ENCODE results near the gene ACTL7A. TPM values are rescaled to one million over a fixed set of nuclear protein-coding genes. Genes with fewer than 3 reads are reported as not detected.
A peak's percentile ranks its signal among the peaks of the same experiment; 100 is the strongest.

The ACTL7A gene
- total RNA-seq, 1 donor from 2014 or later: not detected

DNA sequence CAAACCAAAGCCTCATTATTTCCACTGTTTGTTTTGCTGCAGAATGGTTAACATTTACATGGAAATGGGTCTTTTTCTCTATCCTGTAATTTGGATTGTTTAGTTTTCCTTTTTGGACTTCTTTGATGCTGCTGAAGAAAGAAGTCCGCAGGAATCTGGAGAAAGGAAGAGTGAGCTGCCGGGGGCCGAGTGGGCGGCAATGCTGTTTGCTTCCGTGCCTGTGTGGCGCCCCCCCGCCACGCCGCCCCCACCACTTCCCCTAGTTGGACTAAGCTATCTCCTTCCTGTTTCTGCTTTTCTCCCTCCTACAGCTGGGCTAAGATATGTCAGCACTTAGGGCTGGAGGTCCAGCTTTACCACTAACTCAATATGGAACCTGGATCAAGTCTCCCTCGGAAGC, 46.0 kb upstream of the ACTL7A start:
- H3K36me3 Mint-ChIP-seq (ENCODE audit: low read depth, unreplicated experiment): peaks cover 6% of the 10 kb centered on the region
- H3K9me3 Mint-ChIP-seq (ENCODE audit: unreplicated experiment): no peaks in the 10 kb centered on the region
- H3K27ac Mint-ChIP-seq (ENCODE audit: unreplicated experiment): peak overlapping the region; percentile 90
- no peak overlapping the region for H3K4me3 Mint-ChIP-seq (ENCODE audit: unreplicated experiment)
- H3K27me3 Mint-ChIP-seq (ENCODE audit: unreplicated experiment): no peaks in the 10 kb centered on the region
- peak; percentile 35 for DNase-seq (ENCODE audit: low spot score)
- peaks cover 36% of the 10 kb centered on the region for H3K4me1 Mint-ChIP-seq (ENCODE audit: unreplicated experiment)
- TF ChIP-seq, protein P1, sequence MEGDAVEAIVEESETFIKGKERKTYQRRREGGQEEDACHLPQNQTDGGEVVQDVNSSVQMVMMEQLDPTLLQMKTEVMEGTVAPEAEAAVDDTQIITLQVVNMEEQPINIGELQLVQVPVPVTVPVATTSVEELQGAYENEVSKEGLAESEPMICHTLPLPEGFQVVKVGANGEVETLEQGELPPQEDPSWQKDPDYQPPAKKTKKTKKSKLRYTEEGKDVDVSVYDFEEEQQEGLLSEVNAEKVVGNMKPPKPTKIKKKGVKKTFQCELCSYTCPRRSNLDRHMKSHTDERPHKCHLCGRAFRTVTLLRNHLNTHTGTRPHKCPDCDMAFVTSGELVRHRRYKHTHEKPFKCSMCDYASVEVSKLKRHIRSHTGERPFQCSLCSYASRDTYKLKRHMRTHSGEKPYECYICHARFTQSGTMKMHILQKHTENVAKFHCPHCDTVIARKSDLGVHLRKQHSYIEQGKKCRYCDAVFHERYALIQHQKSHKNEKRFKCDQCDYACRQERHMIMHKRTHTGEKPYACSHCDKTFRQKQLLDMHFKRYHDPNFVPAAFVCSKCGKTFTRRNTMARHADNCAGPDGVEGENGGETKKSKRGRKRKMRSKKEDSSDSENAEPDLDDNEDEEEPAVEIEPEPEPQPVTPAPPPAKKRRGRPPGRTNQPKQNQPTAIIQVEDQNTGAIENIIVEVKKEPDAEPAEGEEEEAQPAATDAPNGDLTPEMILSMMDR (IDR thresholded peaks at IDR 0.05; ENCODE audit: unreplicated experiment): no peak

DNA sequence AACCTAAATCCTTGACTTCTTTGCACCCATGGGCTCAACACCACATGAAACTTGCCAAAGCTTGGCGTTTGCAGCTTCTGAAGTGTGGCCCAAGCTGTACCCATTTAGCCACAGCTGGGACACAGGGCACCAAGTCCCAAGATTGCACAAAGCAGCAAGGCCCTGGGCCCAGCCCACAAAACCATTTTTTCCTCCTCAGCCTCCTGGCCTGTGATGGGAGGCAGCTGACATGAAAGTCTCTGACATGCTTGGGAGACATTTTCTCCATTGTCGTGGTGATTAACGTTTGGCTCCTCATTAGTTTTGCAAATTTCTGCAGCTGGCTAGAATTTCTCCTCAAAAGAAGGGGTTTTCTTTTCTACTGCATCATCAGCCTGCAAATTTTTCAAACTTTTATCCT, 38.2 kb upstream of the ACTL7A start:
- Mint-ChIP-seq H3K27ac (ENCODE audit: unreplicated experiment) (no peak overlapping the region), H3K27me3 (ENCODE audit: unreplicated experiment) (peaks cover 5% of the 10 kb centered on the region), H3K4me1 (ENCODE audit: unreplicated experiment) (no peaks in the 10 kb centered on the region), H3K36me3 (ENCODE audit: low read depth, unreplicated experiment) (peaks cover 16% of the 10 kb centered on the region), H3K4me3 (ENCODE audit: unreplicated experiment) (no peak overlapping the region), H3K9me3 (ENCODE audit: unreplicated experiment) (peaks cover 7% of the 10 kb centered on the region)
- TF ChIP-seq, protein P1 (IDR thresholded peaks at IDR 0.05; ENCODE audit: unreplicated experiment): no peak
- no peak for DNase-seq (ENCODE audit: low spot score)

- Mint-ChIP-seq H3K27me3 (ENCODE audit: unreplicated experiment) (no peaks in the 10 kb centered on the region), H3K9me3 (ENCODE audit: unreplicated experiment) (no peaks in the 10 kb centered on the region), H3K4me1 (ENCODE audit: unreplicated experiment) (peaks cover 12% of the 10 kb centered on the region), H3K36me3 (ENCODE audit: low read depth, unreplicated experiment) (peaks cover 5% of the 10 kb centered on the region), H3K4me3 (ENCODE audit: unreplicated experiment) (no peak overlapping the region), H3K27ac (ENCODE audit: unreplicated experiment) (no peak overlapping the region)
- TF ChIP-seq, protein P1 (IDR thresholded peaks at IDR 0.05; ENCODE audit: unreplicated experiment): no peak
- no peak for DNase-seq (ENCODE audit: low spot score)
These were observed 31.8 kb upstream of the ACTL7A start for GRCh38 chr9:108830272-108830671.

- DNase-seq (ENCODE audit: low spot score): no peak
- Mint-ChIP-seq H3K4me1 (ENCODE audit: unreplicated experiment) (peaks cover 17% of the 10 kb centered on the region), H3K9me3 (ENCODE audit: unreplicated experiment) (no peaks in the 10 kb centered on the region), H3K36me3 (ENCODE audit: low read depth, unreplicated experiment) (peaks cover 5% of the 10 kb centered on the region), H3K27me3 (ENCODE audit: unreplicated experiment) (no peaks in the 10 kb centered on the region), H3K27ac (ENCODE audit: unreplicated experiment) (no peak overlapping the region), H3K4me3 (ENCODE audit: unreplicated experiment) (no peak overlapping the region)
- TF ChIP-seq, protein P1 (IDR thresholded peaks at IDR 0.05; ENCODE audit: unreplicated experiment): no peak
These were observed 30.4 kb upstream of the ACTL7A start for GRCh38 chr9:108831496-108832178.

- no peak overlapping the region for H3K4me3 Mint-ChIP-seq (ENCODE audit: unreplicated experiment)
- DNase-seq (ENCODE audit: low spot score): no peak
- H3K4me1 Mint-ChIP-seq (ENCODE audit: unreplicated experiment): peaks cover 17% of the 10 kb centered on the region
- H3K27me3 Mint-ChIP-seq (ENCODE audit: unreplicated experiment): no peaks in the 10 kb centered on the region
- no peaks in the 10 kb centered on the region for H3K9me3 Mint-ChIP-seq (ENCODE audit: unreplicated experiment)
- TF ChIP-seq, protein P1 (IDR thresholded peaks at IDR 0.05; ENCODE audit: unreplicated experiment): no peak
- no peak overlapping the region for H3K27ac Mint-ChIP-seq (ENCODE audit: unreplicated experiment)
- H3K36me3 Mint-ChIP-seq (ENCODE audit: low read depth, unreplicated experiment): peaks cover 5% of the 10 kb centered on the region
These were observed 29.9 kb upstream of the ACTL7A start for GRCh38 chr9:108832179-108832500.

All from endothelial cell (in vitro differentiated cells).